ENCODE measurements around the gene MRPS6. TPM values are rescaled to one million over a fixed set of nuclear protein-coding genes. Genes with fewer than 3 reads are reported as not detected.

Gene MRPS6
- total RNA-seq, 2 donors from 2014 or later: 2.3 to 15.8 TPM

GRCh38 chr21:34100337-34100736 lies 27.0 kb downstream of the MRPS6 start:
- DNase-seq: no peak
- peaks cover 6% of the 10 kb centered on the region for H3K4me1 ChIP-seq
- no peaks in the 10 kb centered on the region for H3K9me3 ChIP-seq
- H3K4me3 ChIP-seq: no peak overlapping the region
- WGBS, 2 donors: 92 to 96% methylated on average over 2 of the region's 2 CpGs
- H3K27me3 ChIP-seq: no peaks in the 10 kb centered on the region
- no peak for ATAC-seq
- TF ChIP-seq CTCF (IDR thresholded peaks at IDR 0.05) (no peak), POLR2A (IDR thresholded peaks at IDR 0.05) (no peak)
- no peaks in the 10 kb centered on the region for H3K36me3 ChIP-seq (replicated peaks in 1 of 2; ENCODE audit: insufficient read depth in 1 of 2, low read depth in 2 of 2)
- intact Hi-C loops (cut with DNase I): no loop called here
- no peak overlapping the region for H3K27ac ChIP-seq

- no peaks in the 10 kb centered on the region for H3K36me3 ChIP-seq (replicated peaks in 1 of 2; ENCODE audit: insufficient read depth in 1 of 2, low read depth in 2 of 2)
- no peaks in the 10 kb centered on the region for H3K9me3 ChIP-seq
- no peaks in the 10 kb centered on the region for H3K27me3 ChIP-seq
- TF ChIP-seq CTCF (IDR thresholded peaks at IDR 0.05): no peak
- TF ChIP-seq POLR2A (IDR thresholded peaks at IDR 0.05): no peak
- intact Hi-C loops (cut with DNase I): no loop called here
- no peak for ATAC-seq
- H3K4me1 ChIP-seq: peaks cover 6% of the 10 kb centered on the region
- no peak overlapping the region for H3K27ac ChIP-seq
- 43 to 53% methylated on average over 4 of the region's 4 CpGs for WGBS, 2 donors
- no peak for DNase-seq
- H3K4me3 ChIP-seq: no peak overlapping the region
Measured at GRCh38 chr21:34100790-34101189, 27.4 kb downstream of the MRPS6 start.

- TF ChIP-seq CTCF (IDR thresholded peaks at IDR 0.05): no peak
- TF ChIP-seq POLR2A (IDR thresholded peaks at IDR 0.05): no peak
Measured at GRCh38 chr21:34105947-34106541, 32.7 kb downstream of the MRPS6 start.

GRCh38 chr21:34107606-34108005 lies 34.2 kb downstream of the MRPS6 start:
- no peak overlapping the region for H3K27ac ChIP-seq
- H3K27me3 ChIP-seq: no peaks in the 10 kb centered on the region
- no peak for ATAC-seq
- intact Hi-C loops (cut with DNase I): no loop called here
- H3K9me3 ChIP-seq: no peaks in the 10 kb centered on the region
- H3K4me3 ChIP-seq: no peak overlapping the region
- 71 to 73% methylated on average over 1 of the region's 1 CpG for WGBS, 2 donors
- no peaks in the 10 kb centered on the region for H3K36me3 ChIP-seq (replicated peaks in 1 of 2; ENCODE audit: insufficient read depth in 1 of 2, low read depth in 2 of 2)
- TF ChIP-seq CTCF (IDR thresholded peaks at IDR 0.05): no peak
- no peak for DNase-seq
- H3K4me1 ChIP-seq: peaks cover 4% of the 10 kb centered on the region

More at GRCh38 chr21:34105947-34106541, 32.7 kb downstream of the MRPS6 start:
- ATAC-seq (no peak), DNase-seq (no peak)
- Histone ChIP-seq H3K27me3 (no peaks in the 10 kb centered on the region), H3K4me1 (peaks cover 6% of the 10 kb centered on the region), H3K36me3 (replicated peaks in 1 of 2; ENCODE audit: insufficient read depth in 1 of 2, low read depth in 2 of 2) (no peaks in the 10 kb centered on the region), H3K9me3 (no peaks in the 10 kb centered on the region), H3K4me3 (no peak overlapping the region), H3K27ac (no peak overlapping the region)
- intact Hi-C loops (cut with DNase I): no loop called here

GRCh38 chr21:34109075-34109474 lies 35.7 kb downstream of the MRPS6 start:
- TF ChIP-seq CTCF (IDR thresholded peaks at IDR 0.05) (no peak), POLR2A (IDR thresholded peaks at IDR 0.05) (no peak)
- Histone ChIP-seq H3K27ac (no peak overlapping the region), H3K9me3 (no peaks in the 10 kb centered on the region), H3K4me3 (no peak overlapping the region), H3K27me3 (no peaks in the 10 kb centered on the region), H3K4me1 (peaks cover 4% of the 10 kb centered on the region), H3K36me3 (replicated peaks in 1 of 2; ENCODE audit: insufficient read depth in 1 of 2, low read depth in 2 of 2) (no peaks in the 10 kb centered on the region)
- intact Hi-C loops (cut with DNase I): no loop called here
- 98 to 99% methylated on average over 7 of the region's 7 CpGs for WGBS, 2 donors
- ATAC-seq (no peak), DNase-seq (no peak)
